Fibroblast of lung (primary cell): ENCODE data around the gene PLEKHA6.

Source experiments
- CTCF ChIP-seq, 2 donors: IDR thresholded peaks in 1 of 2; conservative IDR thresholded peaks in 1 of 2; 1 replicate in 1 of 2; 2 replicates in 1 of 2; pipeline ENCODE4 v1.5.1; 2011 to 2012; ENCODE audit warnings: low read length in 2 of 2, control low read depth in 1 of 2, inconsistent platforms in 1 of 2, low read depth in 1 of 2, mild to moderate bottlenecking in 1 of 2
- EZH2 ChIP-seq: IDR thresholded peaks from 2 replicates; pipeline ENCODE4 v1.5.1; 2012; ENCODE audit warnings: low read length, control low read depth, mild to moderate bottlenecking; ENCODE audit errors: missing control alignments

- TF ChIP-seq CTCF (conservative IDR thresholded peaks at IDR 0.05 in 1 of 2, IDR thresholded peaks at IDR 0.05 in 1 of 2; ENCODE audit: low read depth in 1 of 2, low read length in 2 of 2) (no peak), EZH2 (no peak)
These were observed 20.2 kb downstream of the PLEKHA6 start for GRCh38 chr1:204339541-204339940.
